Heart right ventricle (tissue), 16 donors: ENCODE results near the gene FAM200C. TPM values are rescaled to one million over a fixed set of nuclear protein-coding genes. Genes with fewer than 3 reads are reported as not detected.

Experiments used
- ATAC-seq, 8 donors: fragments of 200-7000 bp; cut with Tn5 transposase; one replicate each; pipeline ENCODE4 v1.9.1; 2020; ENCODE audit warnings: mild to moderate bottlenecking in 8 of 8, moderate library complexity in 8 of 8, moderate number of reproducible peaks in 1 of 8
- DNase-seq, 2 donors: peaks; one replicate each; pipeline ENCODE4 v3.0.0-alpha.2; 2020
- H3K27ac ChIP-seq, 10 donors: fragments of 200-600 bp; sonication (generic) in 2 of 10; one replicate each; pipeline versions ENCODE4 v1.5.0 to v1.8.0; 2020 to 2022; ENCODE audit warnings: mild to moderate bottlenecking in 3 of 10
- H3K27me3 ChIP-seq, 7 donors: fragments of 200-600 bp; one replicate each; pipeline ENCODE4 v1.8.0; 2021 to 2022; ENCODE audit warnings: mild to moderate bottlenecking in 2 of 7
- H3K36me3 ChIP-seq, 9 donors: fragments of 200-600 bp; sonication (generic) in 1 of 9; one replicate each; pipeline versions ENCODE4 v1.5.0 to v1.8.0; 2020 to 2022; ENCODE audit warnings: mild to moderate bottlenecking in 2 of 9
- H3K4me1 ChIP-seq, 9 donors: fragments of 200-600 bp; sonication (generic) in 1 of 9; one replicate each; pipeline versions ENCODE4 v1.5.0 to v1.8.0; 2020 to 2022; ENCODE audit warnings: mild to moderate bottlenecking in 4 of 9
- H3K4me3 ChIP-seq, 10 donors: fragments of 200-600 bp; sonication (generic) in 2 of 10; one replicate each; pipeline versions ENCODE4 v1.5.0 to v1.8.0; 2020 to 2022; ENCODE audit warnings: mild to moderate bottlenecking in 7 of 10, moderate library complexity in 2 of 10
- H3K9me3 ChIP-seq, 11 donors: fragments of 200-600 bp in 10 of 11; sonication (generic) in 2 of 11; one replicate each; pipeline versions ENCODE4 v1.5.0 to v1.8.0; 2013 to 2022; ENCODE audit warnings: mild to moderate bottlenecking in 2 of 11, control low read depth in 1 of 11, moderate library complexity in 1 of 11
- CTCF ChIP-seq, 9 donors: fragments of 200-600 bp; sonication (generic) in 2 of 9; IDR thresholded peaks; one replicate each; pipeline versions ENCODE4 v1.5.0 to v1.8.0; 2021 to 2022; ENCODE audit warnings: antibody characterized with exemption in 9 of 9, mild to moderate bottlenecking in 5 of 9, moderate library complexity in 1 of 9
- WGBS, 2 donors: extraction: QIAGEN DNeasy Blood & Tissue Kit; methylation state at CpG; one replicate each; pipeline ENCODE4 v1.1.7; 2013; ENCODE audit warnings: inconsistent platforms in 1 of 2; 5-methylcytosine and 5-hydroxymethylcytosine counted together
- intact Hi-C, 10 donors: fragments of 100-400 bp; cut with DNase I; formaldehyde crosslinking; loops; one replicate each; pipeline versions ENCODE4 v1.11.1 to v1.14.2; 2022
- polyA plus RNA-seq, 2 donors: library from polyadenylated mRNA; stranded (reverse); fragments of 200-250 nt; gene quantifications; one replicate each; pipeline ENCODE4 v1.2.3, GENCODE V29; 2013
- total RNA-seq, 10 donors: library from RNA; stranded (reverse); fragmentation: NEBNext Ultra II Directional in 3 of 10; extraction: Animal tissue kit (Norgen Biotek cat#: 25700) in 3 of 10; gene quantifications; one replicate each; pipeline versions ENCODE4 v1.2.1 to v1.2.4, GENCODE V29; 2021 to 2023
- donor health status: Arrhythmogenic right ventricular cardiomyopathy.
- donor health status: ischemic (EF 13 %, LVEDD 7.1; RV severe dilation, severe dysfunction).
- donor health status: healthy with polysubstance abuse.
- donor health status: DM: no; HTN: yes; CAD: no.
- donor health status: DM: no; HTN: no; CAD: no.
- donor health status: ischemic (EF 25% LVEDD 6.9; RV normal size, moderate dysfunction).
- donor health status: ischemic (EF 25% LVEDD 5.7; RV mildly dilated, moderate dysfunction).
- donor health status: healthy.
- donor health status: DM: yes; HTN: yes; CAD: no.
- donor health status: Ischemic cardiomyopathy.
- donor health status: ischemic (EF 35%, LVEDD 5.7; RV mildly dilated, moderate dysfunction).
- donor health status: nonischemic (EF 11% LVEDD 7.7; RV severe dilation, severe dysfunction).
- donor health status: DM: yes; HTN: yes; CAD: no.
- donor health status: PGD.
- donor health status: ischemic (EF 29% LVEDD 5.4; RV normal size, mild dysfunction).
- donor health status: nonischemic (EF 23%, LVEDD 6.1; RV moderate dilation, normal function).

Gene FAM200C
- total and polyA plus RNA-seq, 12 donors, result 1.7 to 8.6 (median 3.6) TPM

- H3K27ac ChIP-seq, result no peak overlapping the region
- H3K9me3 ChIP-seq, result no peaks in the 10 kb centered on the region
- ATAC-seq (no peak), DNase-seq (no peak)
- intact Hi-C loops, result no loop called here
- 79 to 89% methylated on average over 1 of the region's 1 CpG for WGBS, 2 donors
- H3K4me1 ChIP-seq, result peaks cover 0 to 10% (median 0%) of the 10 kb centered on the region in 9 donors
- H3K27me3 ChIP-seq, result no peaks in the 10 kb centered on the region
- no peaks in the 10 kb centered on the region for H3K36me3 ChIP-seq
- TF ChIP-seq CTCF (IDR thresholded peaks at IDR 0.05), result no peak
- no peak overlapping the region for H3K4me3 ChIP-seq
Observed at GRCh38 chr5:160445132-160445531, 45.3 kb upstream of the FAM200C start.

- H3K27ac ChIP-seq, result no peak overlapping the region
- H3K36me3 ChIP-seq, result no peaks in the 10 kb centered on the region
- peaks cover 0 to 13% (median 0%) of the 10 kb centered on the region in 9 donors for H3K4me1 ChIP-seq
- ATAC-seq, result no peak
- 72 to 83% methylated on average over 1 of the region's 1 CpG for WGBS, 2 donors
- no peak overlapping the region for H3K4me3 ChIP-seq
- no peak for DNase-seq
- intact Hi-C loops, result loop anchor here in 1 of 10 donors (5.0 kb wide), 1 partner anchor 63 kb away; no protein-coding TSS in a partner anchor
- H3K27me3 ChIP-seq, result no peaks in the 10 kb centered on the region
- no peak for TF ChIP-seq CTCF (IDR thresholded peaks at IDR 0.05)
- no peaks in the 10 kb centered on the region for H3K9me3 ChIP-seq
Observed at GRCh38 chr5:160444407-160444806, 44.6 kb upstream of the FAM200C start.

GRCh38 chr5:160442824-160443431 is 43.1 kb upstream of the FAM200C start:
- DNase-seq (no peak), ATAC-seq (no peak)
- Histone ChIP-seq H3K27ac (no peak overlapping the region), H3K4me3 (no peak overlapping the region), H3K27me3 (no peaks in the 10 kb centered on the region), H3K9me3 (no peaks in the 10 kb centered on the region), H3K4me1 (peaks cover 0 to 26% (median 6%) of the 10 kb centered on the region in 9 donors), H3K36me3 (no peaks in the 10 kb centered on the region)
- WGBS, 2 donors, result 73 to 82% methylated on average over 4 of the region's 4 CpGs
- intact Hi-C loops, result loop anchor here in 1 of 10 donors (5.0 kb wide), 1 partner anchor 64 kb away; no protein-coding TSS in a partner anchor
- no peak for TF ChIP-seq CTCF (IDR thresholded peaks at IDR 0.05)

GRCh38 chr5:160441311-160441781 is 41.5 kb upstream of the FAM200C start:
- 36 to 70% methylated on average over 1 of the region's 1 CpG for WGBS, 2 donors
- no peak overlapping the region for H3K27ac ChIP-seq
- H3K9me3 ChIP-seq, result no peaks in the 10 kb centered on the region
- DNase-seq (no peak), ATAC-seq (no peak)
- TF ChIP-seq CTCF (IDR thresholded peaks at IDR 0.05), result no peak
- H3K4me3 ChIP-seq, result no peak overlapping the region
- intact Hi-C loops, result loop anchor here in 1 of 10 donors (5.0 kb wide), 1 partner anchor 66 kb away; no protein-coding TSS in a partner anchor
- no peaks in the 10 kb centered on the region for H3K36me3 ChIP-seq
- peaks cover 0 to 26% (median 6%) of the 10 kb centered on the region in 9 donors for H3K4me1 ChIP-seq
- H3K27me3 ChIP-seq, result no peaks in the 10 kb centered on the region
